ENCODE results near the gene IGFL3.
A peak's percentile ranks its signal among the peaks of the same experiment; 100 is the strongest.

IGFL3 gene

DNA sequence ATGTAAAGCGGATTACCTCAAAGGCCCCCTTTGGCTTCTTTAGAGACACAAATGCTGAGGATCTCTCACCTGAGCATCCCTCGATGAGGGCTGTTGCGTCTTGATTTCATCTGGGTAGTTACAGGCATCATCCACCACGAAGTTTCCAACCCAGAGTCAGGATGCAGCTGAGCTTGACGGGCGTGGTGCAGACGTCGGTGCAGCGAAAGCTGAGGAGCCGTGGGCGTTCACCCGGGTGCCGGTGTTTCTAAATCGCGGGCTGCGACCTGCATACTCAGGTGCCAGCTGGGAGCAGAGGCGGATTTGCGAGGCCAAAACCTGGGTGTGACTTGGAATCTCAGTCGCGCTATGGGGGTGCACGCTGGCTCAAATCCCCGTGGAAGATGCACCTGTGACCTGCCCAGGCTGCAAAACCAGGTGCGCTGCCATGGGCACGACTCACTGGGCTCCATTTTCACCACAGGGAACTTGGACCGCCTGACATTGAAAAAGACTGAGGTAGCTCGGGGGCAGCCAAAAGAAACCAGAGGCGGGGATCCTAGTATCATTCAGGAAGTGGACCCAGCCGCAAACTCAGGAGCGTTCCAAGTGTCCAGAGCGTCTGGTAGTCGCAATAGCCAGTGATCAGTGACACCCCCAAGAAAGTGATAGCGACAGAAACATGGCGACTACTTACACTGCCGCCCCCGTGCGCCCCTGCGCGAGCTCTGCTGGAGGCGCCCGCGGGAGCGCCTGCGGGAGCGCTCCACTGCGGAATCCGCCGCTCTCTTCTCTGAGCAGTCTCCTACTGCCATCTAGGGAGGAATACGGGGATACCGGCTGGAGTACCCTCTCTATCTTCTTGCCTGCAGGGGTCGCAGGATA is 47.3 kb downstream of the IGFL3 start:
- peak in 55 of 56 donors; percentile 17 to 92 (median 77) for DNase-seq

GRCh38 chr19:46076031-46076880 is 48.2 kb downstream of the IGFL3 start:
- DNase-seq, result no peak

DNA sequence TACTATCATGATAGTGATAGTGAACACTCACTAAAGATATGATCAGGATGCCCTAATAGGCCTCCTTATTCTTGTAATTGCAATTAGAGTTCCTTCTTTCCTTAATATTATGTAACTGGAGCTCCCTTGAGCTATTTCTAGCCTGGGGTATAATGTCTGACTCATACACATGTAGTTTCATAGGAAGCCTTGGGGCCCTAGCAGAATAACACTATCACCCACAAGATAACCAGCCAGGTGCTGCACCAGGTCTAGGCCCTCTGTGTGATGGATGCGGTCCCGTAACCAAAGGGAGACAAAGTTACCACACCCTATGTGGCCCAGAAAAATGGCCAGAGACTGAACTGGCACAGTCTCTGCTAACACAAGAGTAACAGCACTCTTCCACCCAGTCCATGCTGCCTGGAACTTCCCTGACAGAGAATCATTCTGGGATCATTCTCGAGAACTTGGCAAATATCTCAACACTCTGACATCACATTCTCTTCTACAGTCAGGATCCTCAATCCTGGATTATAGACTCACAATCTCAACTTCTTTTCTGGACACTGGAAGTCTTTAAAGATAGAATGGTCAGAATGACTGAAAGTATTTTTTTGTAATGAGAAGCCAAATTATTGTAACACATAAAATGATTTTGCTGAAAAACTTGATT is 51.1 kb downstream of the IGFL3 start:
- peak in 2 of 56 donors; percentile 9 to 12 for DNase-seq

Measured in nucleus accumbens (tissue), 56 donors.